HG03103 (cell line): Measurements from ENCODE around the gene DICER1.
"Not testable (repeated sequence)": the region's sequence is repeated elsewhere in the genome, so short reads cannot be mapped to it uniquely, and the experiment has no call there.

Experiments
- ATAC-seq: cut with Tn5 transposase; IDR thresholded peaks from one replicate; pipeline ENCODE4 v1.9.1; 2021; ENCODE audit warnings: low read depth; ENCODE audit not compliant: unreplicated experiment

The DICER1 gene

GRCh38 chr14:95153866-95154265 is 3.5 kb downstream of the DICER1 start:
- ATAC-seq = no peak

GRCh38 chr14:95151561-95151960 is 5.8 kb downstream of the DICER1 start:
- no peak for ATAC-seq

DNA sequence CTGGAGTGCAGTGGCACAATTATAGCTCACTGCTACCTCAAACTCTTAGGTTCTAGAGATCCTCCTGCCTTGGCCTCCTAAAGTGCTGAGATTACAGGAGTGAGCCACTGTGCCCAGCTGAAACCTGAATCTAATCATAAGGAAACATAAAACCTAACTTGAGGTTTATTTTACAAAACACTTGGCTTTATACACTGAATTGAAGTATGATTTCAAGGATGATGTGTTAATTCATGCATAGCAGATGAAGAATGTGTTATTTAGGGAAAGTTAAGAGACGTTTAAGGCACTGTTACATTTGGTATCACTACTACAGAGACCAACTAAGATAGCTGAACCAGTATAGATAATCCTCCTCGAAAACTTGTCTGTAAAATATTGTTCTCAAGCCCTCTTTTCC is 6.4 kb downstream of the DICER1 start:
- no peak for ATAC-seq

DNA sequence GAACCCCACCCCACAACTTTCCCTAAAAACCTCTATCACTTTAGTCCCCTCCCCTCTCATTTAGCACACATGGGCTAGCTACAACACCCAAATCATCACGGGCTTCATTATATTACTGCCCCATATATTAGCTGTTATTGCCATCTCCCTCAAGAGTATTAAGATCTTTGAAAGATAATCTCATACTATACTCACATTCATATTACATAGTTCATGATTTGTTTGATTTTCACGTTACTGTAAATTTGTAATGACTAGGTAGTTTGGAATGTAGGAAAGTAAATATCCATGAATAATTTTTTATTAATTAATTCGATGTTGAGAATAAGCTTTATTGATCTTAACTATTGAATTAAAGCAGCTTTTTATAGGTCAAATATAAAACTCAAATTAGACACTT is 7.9 kb downstream of the DICER1 start:
- no peak for ATAC-seq

DNA sequence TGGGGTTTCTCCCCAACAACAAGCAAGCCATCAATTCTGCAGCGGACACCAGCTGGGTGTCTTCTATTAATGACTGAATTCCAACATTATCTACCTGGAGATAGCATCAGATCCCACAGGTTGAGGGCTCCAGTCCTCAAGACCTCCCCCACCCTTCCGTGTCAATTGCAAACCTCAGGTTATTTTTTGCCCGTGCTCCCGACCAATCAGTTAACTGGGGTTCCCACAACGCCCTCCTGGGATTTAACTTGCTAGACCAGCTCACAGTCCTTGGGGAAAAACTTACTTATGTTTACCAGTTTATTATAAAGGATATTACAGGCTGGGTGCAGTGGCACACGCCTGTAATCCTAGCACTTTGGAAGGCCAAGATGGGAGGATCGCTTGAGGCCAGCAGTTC is 9.7 kb downstream of the DICER1 start:
- ATAC-seq = no peak

DNA sequence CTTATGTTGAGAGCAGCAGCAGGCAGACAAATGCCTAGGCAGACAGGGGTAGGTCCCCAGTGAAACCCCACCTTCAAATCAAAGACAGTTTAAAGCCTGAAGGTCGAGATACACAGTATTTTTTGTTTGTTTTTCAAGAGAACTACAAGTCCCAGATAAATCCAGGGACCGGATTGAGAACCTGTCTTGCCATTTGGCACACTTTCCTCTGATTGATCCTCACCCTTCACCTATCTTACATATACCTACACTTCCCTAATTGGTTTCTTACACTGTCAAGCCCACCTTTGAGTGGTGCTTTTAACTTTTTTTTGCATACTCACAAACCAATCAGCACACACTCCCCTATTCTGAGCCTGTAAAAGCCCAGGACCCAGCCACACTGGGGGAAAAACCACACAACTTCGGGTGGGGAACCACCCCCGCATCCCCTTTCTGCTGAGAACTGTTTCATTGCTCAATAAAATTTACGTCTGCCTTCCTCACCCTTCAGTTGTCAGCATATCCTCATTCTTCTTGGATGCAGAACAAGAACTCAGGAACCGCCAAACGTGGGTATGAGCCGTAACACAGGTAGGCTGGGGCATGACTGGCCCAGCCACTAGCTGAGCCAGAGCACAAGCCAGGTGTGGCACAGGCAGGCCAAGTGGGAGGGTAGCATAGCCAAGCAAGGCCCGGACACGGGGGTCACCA is 11.1 kb downstream of the DICER1 start:
- ATAC-seq = no peak

DNA sequence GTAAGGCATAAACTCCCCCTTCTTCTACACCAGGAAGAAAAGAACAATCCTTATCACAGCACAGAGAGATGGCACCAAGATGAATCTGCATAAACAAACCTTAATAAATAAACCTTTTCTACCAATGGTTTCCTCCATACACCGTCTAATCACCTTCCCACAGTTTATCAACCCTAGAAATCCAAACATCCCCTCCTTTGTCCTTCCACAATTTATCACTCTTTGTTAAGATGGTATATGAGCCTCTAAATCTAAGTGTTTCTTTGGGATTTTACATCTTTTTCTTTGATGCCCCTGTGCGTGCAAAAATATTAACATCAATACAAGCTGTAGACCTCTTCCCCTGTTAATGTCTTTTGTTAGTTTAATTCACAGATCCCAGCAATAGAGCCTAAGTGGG is 12.5 kb downstream of the DICER1 start:
- no peak for ATAC-seq

DNA sequence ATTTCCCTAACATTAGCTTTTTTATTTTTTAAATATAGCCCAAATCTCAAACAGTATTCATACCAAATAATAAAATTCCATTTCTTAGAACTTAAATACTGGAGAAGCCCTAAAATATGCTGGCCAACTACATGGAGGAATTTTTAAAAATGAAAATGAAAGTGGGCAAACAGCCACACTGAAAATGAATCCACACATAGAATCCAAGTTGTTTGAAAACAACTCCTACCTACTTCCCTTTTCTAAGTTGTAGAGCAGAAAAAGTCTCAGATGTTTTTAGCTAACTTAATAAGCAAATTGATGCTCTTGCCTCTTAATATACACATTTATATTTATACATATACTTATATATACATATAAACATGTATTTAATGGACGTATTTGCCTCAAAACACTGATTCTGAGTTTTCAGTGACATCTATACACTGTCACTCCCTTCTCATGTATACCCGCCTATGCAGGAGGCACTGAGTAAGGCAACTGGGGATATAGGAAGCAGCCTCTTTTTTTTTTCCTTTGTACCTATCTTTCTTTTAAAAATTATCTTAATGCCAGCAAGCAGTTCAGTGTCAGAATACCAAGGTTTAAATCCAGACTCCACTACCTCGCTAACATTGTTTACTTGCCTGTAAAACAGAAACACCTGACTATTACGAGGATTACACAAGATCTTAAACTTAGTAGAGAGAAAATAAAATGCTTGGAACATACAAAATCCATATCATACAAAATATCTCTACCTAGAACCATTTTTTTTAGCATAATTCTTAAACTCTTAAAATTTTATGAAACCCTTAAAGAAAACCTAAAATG is 13.3 kb downstream of the DICER1 start:
- ATAC-seq = peak; percentile 38

- ATAC-seq = no peak
These were observed 15.1 kb downstream of the DICER1 start for GRCh38 chr14:95142208-95142607.

DNA sequence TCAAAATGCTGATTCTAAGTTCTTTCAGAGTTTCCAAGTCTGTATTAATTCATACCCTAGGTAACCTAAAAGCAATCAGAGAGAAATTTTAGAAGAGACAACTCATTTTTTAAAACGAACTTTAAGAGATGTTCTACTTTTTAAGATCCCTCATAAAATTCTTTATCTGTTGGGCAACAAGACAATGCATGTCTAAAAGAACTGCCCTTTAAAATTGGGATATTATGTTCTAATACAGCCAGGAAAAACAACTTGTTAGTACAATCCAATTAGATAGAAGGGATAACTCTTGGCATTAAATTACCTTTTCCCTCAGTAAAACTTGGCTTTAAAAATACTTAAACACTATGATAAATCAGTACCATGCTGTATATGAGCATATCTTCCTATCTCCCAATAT is 15.6 kb downstream of the DICER1 start:
- no peak for ATAC-seq

GRCh38 chr14:95140060-95140858 is 17.1 kb downstream of the DICER1 start:
- ATAC-seq = no peak

GRCh38 chr14:95138876-95139275 is 18.5 kb downstream of the DICER1 start:
- ATAC-seq = no peak

- ATAC-seq = not testable (repeated sequence)
These were observed 18.9 kb downstream of the DICER1 start for GRCh38 chr14:95138455-95138854.

- no peak for ATAC-seq
These were observed 19.5 kb downstream of the DICER1 start for GRCh38 chr14:95137804-95138167.

GRCh38 chr14:95137164-95137803 is 20.0 kb downstream of the DICER1 start:
- ATAC-seq = no peak

- no peak for ATAC-seq
These were observed 20.7 kb downstream of the DICER1 start for GRCh38 chr14:95136631-95137030.

DNA sequence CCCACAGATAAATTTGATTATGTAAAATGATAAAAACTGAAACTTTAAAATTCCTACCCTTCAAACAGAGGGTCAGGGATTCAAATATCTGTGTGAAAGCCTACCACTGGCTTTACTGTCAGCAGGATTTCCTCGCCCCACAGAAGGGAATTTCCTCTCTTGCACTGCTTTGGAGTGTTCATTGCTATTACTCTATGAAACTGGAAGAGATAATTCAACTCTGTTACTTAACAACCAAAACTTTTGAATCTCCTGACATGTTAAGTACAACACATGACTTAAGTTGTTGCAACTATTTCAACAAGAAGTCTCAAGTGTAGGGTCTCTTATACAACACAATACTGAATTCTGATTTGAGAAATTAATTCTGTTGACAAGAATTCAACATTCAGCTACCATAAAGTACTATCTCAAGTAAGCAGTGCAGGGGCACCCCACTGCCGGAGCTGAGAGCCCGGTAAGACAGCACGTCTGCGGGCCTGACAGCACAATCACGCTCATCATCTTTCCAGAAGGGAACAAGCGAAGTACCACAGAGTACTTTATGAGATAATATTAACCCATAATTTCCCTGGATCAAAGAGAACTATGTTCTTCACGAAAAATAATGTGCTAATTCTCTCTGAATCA is 22.9 kb downstream of the DICER1 start:
- no peak for ATAC-seq

DNA sequence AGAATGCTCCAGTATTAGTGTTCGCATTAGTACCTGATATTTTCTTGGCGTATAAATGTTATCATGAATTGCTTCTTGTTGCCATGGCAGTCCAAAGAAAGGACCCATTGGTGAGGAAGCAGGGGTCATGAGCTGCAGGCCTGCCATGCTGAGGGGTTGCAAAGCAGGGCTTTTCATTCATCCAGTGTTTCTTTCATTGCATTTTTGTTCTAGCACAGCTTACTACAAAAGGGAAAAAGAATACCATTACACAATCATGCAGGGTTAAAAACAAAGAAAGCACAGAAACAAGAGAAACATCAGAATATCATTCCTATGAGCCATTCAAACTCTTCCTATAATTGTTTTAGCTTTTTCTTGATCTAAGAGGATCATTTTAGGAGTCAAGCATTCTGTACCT is 24.0 kb downstream of the DICER1 start:
- ATAC-seq = no peak

GRCh38 chr14:95132760-95133159 is 24.6 kb downstream of the DICER1 start:
- no peak for ATAC-seq

DNA sequence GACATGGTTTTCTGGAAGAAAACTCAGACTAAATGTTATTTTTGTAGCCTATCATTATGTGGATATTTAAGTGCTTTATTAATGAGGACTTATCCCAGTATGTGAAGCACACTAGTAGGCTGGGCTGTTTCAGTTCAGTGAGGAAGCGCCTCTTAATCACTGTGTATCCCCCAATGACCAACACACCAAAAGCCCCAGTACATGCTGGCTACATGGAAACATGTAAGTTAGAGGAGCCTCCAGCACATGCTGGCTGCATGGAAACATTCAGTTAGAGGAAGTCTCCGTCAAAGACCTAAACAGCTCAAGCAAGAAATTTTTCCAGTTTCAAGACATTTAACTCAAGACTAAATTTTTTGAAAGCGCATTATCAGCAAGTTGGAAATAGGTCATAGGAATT is 26.8 kb downstream of the DICER1 start:
- ATAC-seq = no peak
